T-helper 1 cell treated with Interleukin-12 subunit alpha and Interleukin-12 subunit beta and Interleukin-4 antibody, amounts not matched to agents 30 μg/mL and 1 μg/mL, for 36 hours (primary cell): ENCODE measurements around the gene G3BP2.
"Not testable (repeated sequence)": the region's sequence is repeated elsewhere in the genome, so short reads cannot be mapped to it uniquely, and the experiment has no call there.

ENCODE experiments used
- H3K27ac Mint-ChIP-seq: one replicate; pipeline ENCODE4 v1.8.0; 2021; ENCODE audit warnings: mild to moderate bottlenecking, mixed read lengths
- H3K27me3 Mint-ChIP-seq: one replicate; pipeline ENCODE4 v1.8.0; 2021; ENCODE audit warnings: low read depth, mixed read lengths
- H3K36me3 Mint-ChIP-seq: one replicate; pipeline ENCODE4 v1.8.0; 2021; ENCODE audit warnings: low read depth, mixed read lengths
- H3K4me1 Mint-ChIP-seq: one replicate; pipeline ENCODE4 v1.8.0; 2021; ENCODE audit warnings: low read depth, mixed read lengths
- H3K4me3 Mint-ChIP-seq: one replicate; pipeline ENCODE4 v1.8.0; 2021; ENCODE audit warnings: mild to moderate bottlenecking, moderate library complexity, mixed read lengths
- H3K9me3 Mint-ChIP-seq: one replicate; pipeline ENCODE4 v1.8.0; 2021; ENCODE audit warnings: mixed read lengths

The G3BP2 gene

GRCh38 chr4:75698162-75698962, 25.2 kb upstream of the G3BP2 start:
- peaks cover 17% of the 10 kb centered on the region for H3K4me1 Mint-ChIP-seq
- peaks cover 7% of the 10 kb centered on the region for H3K36me3 Mint-ChIP-seq
- H3K27me3 Mint-ChIP-seq, result no peaks in the 10 kb centered on the region
- peak overlapping the region; percentile 9 for H3K4me3 Mint-ChIP-seq
- H3K9me3 Mint-ChIP-seq, result no peaks in the 10 kb centered on the region
- H3K27ac Mint-ChIP-seq, result peak overlapping the region; percentile 74

GRCh38 chr4:75696581-75696980, 23.4 kb upstream of the G3BP2 start:
- no peaks in the 10 kb centered on the region for H3K27me3 Mint-ChIP-seq
- H3K4me1 Mint-ChIP-seq, result peaks cover 15% of the 10 kb centered on the region
- no peak overlapping the region for H3K4me3 Mint-ChIP-seq
- H3K27ac Mint-ChIP-seq, result no peak overlapping the region
- H3K36me3 Mint-ChIP-seq, result peaks cover 7% of the 10 kb centered on the region
- H3K9me3 Mint-ChIP-seq, result no peaks in the 10 kb centered on the region

- Mint-ChIP-seq H3K27me3 (no peaks in the 10 kb centered on the region), H3K4me1 (peaks cover 15% of the 10 kb centered on the region), H3K9me3 (no peaks in the 10 kb centered on the region), H3K27ac (no peak overlapping the region), H3K36me3 (peaks cover 7% of the 10 kb centered on the region), H3K4me3 (no peak overlapping the region)
Observed at GRCh38 chr4:75696071-75696470, 22.9 kb upstream of the G3BP2 start.

- not testable (repeated sequence) for H3K9me3 Mint-ChIP-seq, H3K27ac Mint-ChIP-seq, H3K4me1 Mint-ChIP-seq, H3K4me3 Mint-ChIP-seq, H3K36me3 Mint-ChIP-seq, H3K27me3 Mint-ChIP-seq
Observed at GRCh38 chr4:75692066-75692465, 18.9 kb upstream of the G3BP2 start.

- H3K27me3 Mint-ChIP-seq, H3K9me3 Mint-ChIP-seq, H3K4me3 Mint-ChIP-seq, H3K36me3 Mint-ChIP-seq, H3K27ac Mint-ChIP-seq: not testable (repeated sequence)
- peaks cover 22% of the 10 kb centered on the region for H3K4me1 Mint-ChIP-seq
Observed at GRCh38 chr4:75687125-75687524, 13.9 kb upstream of the G3BP2 start.

GRCh38 chr4:75686346-75686745, 13.1 kb upstream of the G3BP2 start:
- no peaks in the 10 kb centered on the region for H3K27me3 Mint-ChIP-seq
- peaks cover 24% of the 10 kb centered on the region for H3K4me1 Mint-ChIP-seq
- no peak overlapping the region for H3K27ac Mint-ChIP-seq
- peaks cover 8% of the 10 kb centered on the region for H3K9me3 Mint-ChIP-seq
- no peak overlapping the region for H3K4me3 Mint-ChIP-seq
- peaks cover 7% of the 10 kb centered on the region for H3K36me3 Mint-ChIP-seq

- Mint-ChIP-seq H3K4me3 (no peak overlapping the region), H3K27me3 (no peaks in the 10 kb centered on the region), H3K27ac (no peak overlapping the region), H3K9me3 (peaks cover 8% of the 10 kb centered on the region), H3K36me3 (peaks cover 7% of the 10 kb centered on the region), H3K4me1 (peaks cover 24% of the 10 kb centered on the region)
Observed at GRCh38 chr4:75685546-75686189, 12.5 kb upstream of the G3BP2 start.

GRCh38 chr4:75683482-75684155, 10.4 kb upstream of the G3BP2 start:
- peaks cover 7% of the 10 kb centered on the region for H3K36me3 Mint-ChIP-seq
- H3K27ac Mint-ChIP-seq, result no peak overlapping the region
- peaks cover 8% of the 10 kb centered on the region for H3K9me3 Mint-ChIP-seq
- H3K4me1 Mint-ChIP-seq, result peaks cover 24% of the 10 kb centered on the region
- no peak overlapping the region for H3K4me3 Mint-ChIP-seq
- H3K27me3 Mint-ChIP-seq, result no peaks in the 10 kb centered on the region

- H3K27ac Mint-ChIP-seq, result no peak overlapping the region
- no peaks in the 10 kb centered on the region for H3K9me3 Mint-ChIP-seq
- peaks cover 1% of the 10 kb centered on the region for H3K36me3 Mint-ChIP-seq
- peaks cover 13% of the 10 kb centered on the region for H3K4me1 Mint-ChIP-seq
- no peaks in the 10 kb centered on the region for H3K27me3 Mint-ChIP-seq
- H3K4me3 Mint-ChIP-seq, result no peak overlapping the region
Observed at GRCh38 chr4:75679876-75680575, 6.8 kb upstream of the G3BP2 start.

GRCh38 chr4:75678965-75679364, 5.8 kb upstream of the G3BP2 start:
- Mint-ChIP-seq H3K27ac (no peak overlapping the region), H3K4me3 (no peak overlapping the region), H3K36me3 (peaks cover 1% of the 10 kb centered on the region), H3K9me3 (no peaks in the 10 kb centered on the region), H3K4me1 (peaks cover 15% of the 10 kb centered on the region), H3K27me3 (no peaks in the 10 kb centered on the region)

GRCh38 chr4:75678473-75678872, 5.3 kb upstream of the G3BP2 start:
- Mint-ChIP-seq H3K4me3 (no peak overlapping the region), H3K4me1 (peaks cover 15% of the 10 kb centered on the region), H3K9me3 (no peaks in the 10 kb centered on the region), H3K27ac (no peak overlapping the region), H3K27me3 (no peaks in the 10 kb centered on the region), H3K36me3 (peaks cover 1% of the 10 kb centered on the region)

GRCh38 chr4:75675004-75675531, 1.9 kb upstream of the G3BP2 start:
- H3K36me3 Mint-ChIP-seq, result peaks cover 5% of the 10 kb centered on the region
- H3K9me3 Mint-ChIP-seq, result no peaks in the 10 kb centered on the region
- H3K27ac Mint-ChIP-seq, result no peak overlapping the region
- no peaks in the 10 kb centered on the region for H3K27me3 Mint-ChIP-seq
- H3K4me1 Mint-ChIP-seq, result peaks cover 19% of the 10 kb centered on the region
- H3K4me3 Mint-ChIP-seq, result no peak overlapping the region

GRCh38 chr4:75673959-75674328, 733 bp upstream of the G3BP2 start:
- peaks cover 27% of the 10 kb centered on the region for H3K4me1 Mint-ChIP-seq
- H3K27ac Mint-ChIP-seq, result peak overlapping the region; percentile 98
- H3K27me3 Mint-ChIP-seq, result no peaks in the 10 kb centered on the region
- H3K9me3 Mint-ChIP-seq, result no peaks in the 10 kb centered on the region
- peak overlapping the region; percentile 97 for H3K4me3 Mint-ChIP-seq
- H3K36me3 Mint-ChIP-seq, result peaks cover 5% of the 10 kb centered on the region

GRCh38 chr4:75672461-75673026, 667 bp downstream of the G3BP2 start:
- Mint-ChIP-seq H3K9me3 (no peaks in the 10 kb centered on the region), H3K27ac (peak overlapping the region; percentile 98), H3K27me3 (no peaks in the 10 kb centered on the region), H3K4me1 (peaks cover 40% of the 10 kb centered on the region), H3K4me3 (peak overlapping the region; percentile 97), H3K36me3 (peaks cover 11% of the 10 kb centered on the region)
